A549 (cell line): ENCODE data around the gene SNTN. TPM values are rescaled to one million over a fixed set of nuclear protein-coding genes. Genes with fewer than 3 reads are reported as not detected.

Experiments used
- ATAC-seq, 2 experiments: fragments of 200-7000 bp in 1 of 2; fragments of >200 bp in 1 of 2; cut with Nextera tagmentation in 1 of 2; cut with Tn5 transposase in 1 of 2; 3 replicates each; pipeline versions ENCODE4 v1.8.0 to v1.9.1; 2018 to 2020; ENCODE audit warnings: mild to moderate bottlenecking in 1 of 2, moderate library complexity in 1 of 2
- CTCF ChIA-PET: fragments of 300-600 bp; sonication (Branson Sonifier 250); formaldehyde crosslinking; extraction: SDS; loops from one replicate; lab custom pipeline; 2021; ENCODE audit warnings: antibody characterized with exemption, inconsistent platforms; lab: Yijun Ruan, JAX
- POLR2A ChIA-PET: fragments of 350-600 bp; formaldehyde crosslinking; extraction: SDS; loops from one replicate; lab custom pipeline; 2021; ENCODE audit warnings: antibody characterized with exemption, inconsistent platforms; lab: Yijun Ruan, JAX
- DNase-seq, 2 experiments: peaks; one replicate each; pipeline versions ENCODE4 v3.0.0 to v3.0.0-alpha.2; 2011 to 2016; ENCODE audit warnings: low read depth in 1 of 2, low spot score in 1 of 2
- FAIRE-seq: peaks from 2 replicates; lab custom pipeline; 2011; peaks lifted over from hg19 to GRCh38; lab: Jason Lieb, UNC
- H3K27ac ChIP-seq, 2 experiments: fragments of >200 bp; sonication (Bioruptor Twin); formaldehyde crosslinking; 3 replicates each; pipeline ENCODE4 v1.5.1; 2016 to 2017
- H3K4me1 ChIP-seq: fragments of >200 bp; sonication (Bioruptor Twin); formaldehyde crosslinking; 3 replicates; pipeline ENCODE4 v1.6.1; 2016
- H3K4me2 ChIP-seq: fragments of >200 bp; sonication (Bioruptor Twin); formaldehyde crosslinking; 3 replicates; pipeline ENCODE4 v1.6.1; 2016
- H3K4me3 ChIP-seq: fragments of >200 bp; sonication (Bioruptor Twin); formaldehyde crosslinking; 3 replicates; pipeline ENCODE4 v1.5.1; 2016
- H3K9me3 ChIP-seq: fragments of >200 bp; sonication (Bioruptor Twin); formaldehyde crosslinking; 3 replicates; pipeline ENCODE4 v1.6.1; 2016
- CBX2 ChIP-seq: fragments of 200-600 bp; sonication (generic); IDR thresholded peaks from 2 replicates; pipeline ENCODE4 v1.6.1; 2016; ENCODE audit warnings: low read depth, mild to moderate bottlenecking, borderline replicate concordance
- CBX8 ChIP-seq: fragments of 200-600 bp; sonication (generic); IDR thresholded peaks from 2 replicates; pipeline ENCODE4 v1.6.1; 2016
- CEBPB ChIP-seq, 2 experiments: fragments of >200 bp in 1 of 2; sonication (Bioruptor Twin) in 1 of 2; formaldehyde crosslinking in 1 of 2; IDR thresholded peaks; 2 replicates each; pipeline ENCODE4 v1.6.1; 2012 to 2016
- CHD2 ChIP-seq: fragments of 150-350 bp; IDR thresholded peaks from 2 replicates; pipeline ENCODE4 v1.6.1; 2014; ENCODE audit warnings: low read length; ENCODE audit not compliant: partially characterized antibody
- CHD4 ChIP-seq: fragments of 200-600 bp; sonication (generic); IDR thresholded peaks from 2 replicates; pipeline ENCODE4 v1.6.1; 2016; ENCODE audit warnings: antibody characterized with exemption, mild to moderate bottlenecking, borderline replicate concordance
- EHF ChIP-seq: fragments of 250-450 bp; sonication (Bioruptor Pico); IDR thresholded peaks from 2 replicates; pipeline ENCODE4 v1.5.0; 2020; ENCODE audit warnings: mild to moderate bottlenecking
- FOSB ChIP-seq: fragments of 250-450 bp; sonication (Bioruptor Pico); IDR thresholded peaks from 2 replicates; pipeline ENCODE4 v1.5.0; 2020; ENCODE audit warnings: mild to moderate bottlenecking, moderate library complexity
- FOSL2 ChIP-seq, 2 experiments: fragments of 450-650 bp in 1 of 2; fragments of >200 bp in 1 of 2; sonication (Bioruptor Twin) in 1 of 2; formaldehyde crosslinking; IDR thresholded peaks; 2 replicates each; pipeline versions ENCODE4 v1.5.0 to v1.6.1; 2016 to 2020; ENCODE audit warnings: mild to moderate bottlenecking in 1 of 2, moderate library complexity in 1 of 2
- GATA3 ChIP-seq: IDR thresholded peaks from 2 replicates; pipeline ENCODE4 v1.6.1; 2012; ENCODE audit warnings: borderline replicate concordance
- HDAC2 ChIP-seq: fragments of 200-600 bp; sonication (generic); IDR thresholded peaks from 2 replicates; pipeline ENCODE4 v1.6.1; 2016
- KDM1A ChIP-seq: fragments of 200-600 bp; sonication (generic); IDR thresholded peaks from 2 replicates; pipeline ENCODE4 v1.6.1; 2016; ENCODE audit warnings: low read depth, mild to moderate bottlenecking
- NFE2L2 ChIP-seq: fragments of 150-350 bp; conservative IDR thresholded peaks from 2 replicates; pipeline ENCODE4 v1.6.1; 2014; ENCODE audit warnings: low read length
- NPAS2 ChIP-seq: fragments of 250-450 bp; sonication (Bioruptor Pico); IDR thresholded peaks from 2 replicates; pipeline ENCODE4 v1.8.0; 2022; ENCODE audit warnings: mild to moderate bottlenecking, moderate library complexity, borderline replicate concordance
- PHF8 ChIP-seq: fragments of 200-600 bp; sonication (generic); IDR thresholded peaks from 2 replicates; pipeline ENCODE4 v1.6.1; 2016; ENCODE audit warnings: low read depth, mild to moderate bottlenecking, antibody characterized with exemption, moderate library complexity, borderline replicate concordance
- POLR2AphosphoS2 ChIP-seq: conservative IDR thresholded peaks from 2 replicates; pipeline ENCODE4 v1.6.1; 2012; ENCODE audit warnings: low read length, improper control_type of control experiment, inconsistent platforms
- RARB ChIP-seq: fragments of 250-450 bp; sonication (Bioruptor Pico); IDR thresholded peaks from 2 replicates; pipeline ENCODE4 v1.8.0; 2021; ENCODE audit warnings: mild to moderate bottlenecking, moderate library complexity
- RCOR1 ChIP-seq: fragments of 150-350 bp; IDR thresholded peaks from 2 replicates; pipeline ENCODE4 v1.6.1; 2014; ENCODE audit warnings: antibody characterized with exemption, low read length, low read depth
- RNF2 ChIP-seq: fragments of 200-600 bp; sonication (generic); IDR thresholded peaks from 2 replicates; pipeline ENCODE4 v1.6.1; 2016; ENCODE audit warnings: low read depth, mild to moderate bottlenecking, antibody characterized with exemption, moderate library complexity, borderline replicate concordance
- SMC3 ChIP-seq: fragments of >200 bp; sonication (Bioruptor Twin); formaldehyde crosslinking; IDR thresholded peaks from 3 replicates; pipeline ENCODE4 v1.6.1; 2018; ENCODE audit warnings: inconsistent platforms
- TP53 ChIP-seq: fragments of 250-450 bp; sonication (Bioruptor Pico); IDR thresholded peaks from 2 replicates; pipeline ENCODE4 v1.5.0; 2021; ENCODE audit warnings: mild to moderate bottlenecking, moderate library complexity
- ZFP36 ChIP-seq: fragments of 450-650 bp; IDR thresholded peaks from 2 replicates; pipeline ENCODE4 v1.6.1; 2014; ENCODE audit warnings: borderline replicate concordance; ENCODE audit not compliant: partially characterized antibody
- WGBS: methylation state at CpG from one replicate; pipeline ENCODE4 v1.1.6; 2017; ENCODE audit errors: missing lambda C conversion rate; 5-methylcytosine and 5-hydroxymethylcytosine counted together
- polyA plus RNA-seq, 4 experiments: library from polyadenylated mRNA; depleted of rRNA in 3 of 4; stranded (reverse); fragments of >200 nt; fragmentation: RNase III in 1 of 4; extraction: RNeasy Plus Mini Kit Qiagen cat#74134 plus additional on column Dnase treatment in 1 of 4; gene quantifications; 2 replicates in 3 of 4; 3 replicates in 1 of 4; pipeline ENCODE4 v1.2.3, GENCODE V29; 2011 to 2017
- TF ChIP-seq, protein P1 (sequence below): IDR thresholded peaks from 2 replicates; pipeline ENCODE4 v1.6.1; 2012
- TF ChIP-seq, protein P2 (sequence below): fragments of 250-450 bp; sonication (Bioruptor Pico); IDR thresholded peaks from 2 replicates; pipeline ENCODE4 v1.5.0; 2021; ENCODE audit warnings: mild to moderate bottlenecking, moderate library complexity, borderline replicate concordance
- TF ChIP-seq, protein P3 (sequence below): fragments of 150-350 bp; IDR thresholded peaks from 2 replicates; pipeline ENCODE4 v1.6.1; 2014; ENCODE audit warnings: low read depth, mild to moderate bottlenecking, low read length
- TF ChIP-seq, protein P4 (sequence below): fragments of >200 bp; sonication (Bioruptor Twin); formaldehyde crosslinking; IDR thresholded peaks from 3 replicates; pipeline ENCODE4 v1.5.1; 2016
- TF ChIP-seq, protein P5 (sequence below): IDR thresholded peaks from 2 replicates; pipeline ENCODE4 v1.6.1; 2012; ENCODE audit warnings: low read depth, borderline replicate concordance
- TF ChIP-seq, protein P6 (sequence below): fragments of 200-600 bp; sonication (generic); IDR thresholded peaks from 2 replicates; pipeline ENCODE4 v1.6.1; 2016; ENCODE audit warnings: antibody characterized with exemption, mild to moderate bottlenecking, moderate library complexity

The SNTN gene
- polyA plus RNA-seq, 2 of the 4 experiments (the other 2 are of a cell fraction): not detected

DNA sequence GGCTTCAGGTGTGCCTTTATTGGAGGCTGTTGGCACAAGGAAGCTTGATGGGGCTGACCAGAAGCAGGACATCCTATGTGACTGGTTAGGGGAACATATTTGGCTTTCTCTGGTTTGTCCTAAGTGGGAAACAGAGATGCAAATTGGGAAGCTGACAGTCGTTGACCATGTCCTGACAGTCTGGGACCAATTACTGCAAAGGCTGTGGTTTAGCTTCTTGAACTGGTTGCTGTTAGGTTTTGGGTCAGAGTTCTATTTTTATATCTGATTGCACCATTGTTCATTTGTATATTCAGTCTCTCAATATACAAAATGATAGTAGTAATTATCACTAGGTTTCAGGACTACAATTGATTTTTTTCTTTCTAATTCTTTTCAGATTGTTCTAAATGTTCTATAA lies 36.8 kb downstream of the SNTN start (continued):
- TF ChIP-seq, protein P1, sequence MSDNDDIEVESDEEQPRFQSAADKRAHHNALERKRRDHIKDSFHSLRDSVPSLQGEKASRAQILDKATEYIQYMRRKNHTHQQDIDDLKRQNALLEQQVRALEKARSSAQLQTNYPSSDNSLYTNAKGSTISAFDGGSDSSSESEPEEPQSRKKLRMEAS: no peak
- TF ChIP-seq CBX8: no peak

DNA sequence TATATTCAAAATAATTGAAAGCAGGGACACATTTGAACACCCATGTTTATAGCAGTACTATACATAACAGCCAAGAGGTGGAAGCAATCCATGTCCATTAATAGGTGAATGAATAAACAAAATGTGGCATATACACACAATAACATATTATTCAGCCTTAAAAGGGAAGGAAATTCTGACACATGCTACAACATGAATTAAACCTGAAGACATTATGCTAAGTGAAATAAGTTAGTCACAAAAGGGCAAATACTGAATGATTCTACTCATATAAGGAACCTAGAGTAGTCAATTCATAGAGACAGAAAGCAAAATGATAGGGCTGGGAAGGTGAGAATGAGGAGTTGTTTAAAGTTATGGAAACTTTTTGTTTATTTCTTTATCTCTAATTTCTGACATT lies 40.9 kb downstream of the SNTN start:
- FAIRE-seq: no peak
- ATAC-seq: no peak
- CTCF ChIA-PET: no interaction called here
- DNase-seq: no peak
- POLR2A ChIA-PET: no interaction called here
- H3K4me1 ChIP-seq: no peaks in the 10 kb centered on the region
- H3K9me3 ChIP-seq: no peaks in the 10 kb centered on the region
- H3K4me3 ChIP-seq: no peak overlapping the region
- no peak overlapping the region for H3K4me2 ChIP-seq
- TF ChIP-seq FOSB: no peak
- no peak for TF ChIP-seq ZFP36
- TF ChIP-seq CHD2: no peak
- TF ChIP-seq POLR2AphosphoS2: no peak
- TF ChIP-seq FOSL2 (IDR thresholded peaks at IDR 0.05): no peak
- TF ChIP-seq FOSL2 (CRISPR knock-in tag; IDR thresholded peaks at IDR 0.05): no peak
- TF ChIP-seq, protein P2, sequence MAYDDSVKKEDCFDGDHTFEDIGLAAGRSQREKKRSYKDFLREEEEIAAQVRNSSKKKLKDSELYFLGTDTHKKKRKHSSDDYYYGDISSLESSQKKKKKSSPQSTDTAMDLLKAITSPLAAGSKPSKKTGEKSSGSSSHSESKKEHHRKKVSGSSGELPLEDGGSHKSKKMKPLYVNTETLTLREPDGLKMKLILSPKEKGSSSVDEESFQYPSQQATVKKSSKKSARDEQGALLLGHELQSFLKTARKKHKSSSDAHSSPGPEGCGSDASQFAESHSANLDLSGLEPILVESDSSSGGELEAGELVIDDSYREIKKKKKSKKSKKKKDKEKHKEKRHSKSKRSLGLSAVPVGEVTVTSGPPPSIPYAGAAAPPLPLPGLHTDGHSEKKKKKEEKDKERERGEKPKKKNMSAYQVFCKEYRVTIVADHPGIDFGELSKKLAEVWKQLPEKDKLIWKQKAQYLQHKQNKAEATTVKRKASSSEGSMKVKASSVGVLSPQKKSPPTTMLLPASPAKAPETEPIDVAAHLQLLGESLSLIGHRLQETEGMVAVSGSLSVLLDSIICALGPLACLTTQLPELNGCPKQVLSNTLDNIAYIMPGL (CRISPR knock-in tag): no peak
- no peak for TF ChIP-seq EHF (CRISPR knock-in tag)
- TF ChIP-seq RCOR1: no peak
- TF ChIP-seq NFE2L2: no peak
- TF ChIP-seq HDAC2: no peak
- TF ChIP-seq SMC3: no peak
- TF ChIP-seq, protein P3, sequence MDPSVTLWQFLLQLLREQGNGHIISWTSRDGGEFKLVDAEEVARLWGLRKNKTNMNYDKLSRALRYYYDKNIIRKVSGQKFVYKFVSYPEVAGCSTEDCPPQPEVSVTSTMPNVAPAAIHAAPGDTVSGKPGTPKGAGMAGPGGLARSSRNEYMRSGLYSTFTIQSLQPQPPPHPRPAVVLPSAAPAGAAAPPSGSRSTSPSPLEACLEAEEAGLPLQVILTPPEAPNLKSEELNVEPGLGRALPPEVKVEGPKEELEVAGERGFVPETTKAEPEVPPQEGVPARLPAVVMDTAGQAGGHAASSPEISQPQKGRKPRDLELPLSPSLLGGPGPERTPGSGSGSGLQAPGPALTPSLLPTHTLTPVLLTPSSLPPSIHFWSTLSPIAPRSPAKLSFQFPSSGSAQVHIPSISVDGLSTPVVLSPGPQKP: no peak
- TF ChIP-seq NPAS2 (CRISPR knock-in tag): no peak
- TF ChIP-seq, protein P4, sequence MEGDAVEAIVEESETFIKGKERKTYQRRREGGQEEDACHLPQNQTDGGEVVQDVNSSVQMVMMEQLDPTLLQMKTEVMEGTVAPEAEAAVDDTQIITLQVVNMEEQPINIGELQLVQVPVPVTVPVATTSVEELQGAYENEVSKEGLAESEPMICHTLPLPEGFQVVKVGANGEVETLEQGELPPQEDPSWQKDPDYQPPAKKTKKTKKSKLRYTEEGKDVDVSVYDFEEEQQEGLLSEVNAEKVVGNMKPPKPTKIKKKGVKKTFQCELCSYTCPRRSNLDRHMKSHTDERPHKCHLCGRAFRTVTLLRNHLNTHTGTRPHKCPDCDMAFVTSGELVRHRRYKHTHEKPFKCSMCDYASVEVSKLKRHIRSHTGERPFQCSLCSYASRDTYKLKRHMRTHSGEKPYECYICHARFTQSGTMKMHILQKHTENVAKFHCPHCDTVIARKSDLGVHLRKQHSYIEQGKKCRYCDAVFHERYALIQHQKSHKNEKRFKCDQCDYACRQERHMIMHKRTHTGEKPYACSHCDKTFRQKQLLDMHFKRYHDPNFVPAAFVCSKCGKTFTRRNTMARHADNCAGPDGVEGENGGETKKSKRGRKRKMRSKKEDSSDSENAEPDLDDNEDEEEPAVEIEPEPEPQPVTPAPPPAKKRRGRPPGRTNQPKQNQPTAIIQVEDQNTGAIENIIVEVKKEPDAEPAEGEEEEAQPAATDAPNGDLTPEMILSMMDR: no peak
- H3K27ac ChIP-seq: no peak overlapping the region

DNA sequence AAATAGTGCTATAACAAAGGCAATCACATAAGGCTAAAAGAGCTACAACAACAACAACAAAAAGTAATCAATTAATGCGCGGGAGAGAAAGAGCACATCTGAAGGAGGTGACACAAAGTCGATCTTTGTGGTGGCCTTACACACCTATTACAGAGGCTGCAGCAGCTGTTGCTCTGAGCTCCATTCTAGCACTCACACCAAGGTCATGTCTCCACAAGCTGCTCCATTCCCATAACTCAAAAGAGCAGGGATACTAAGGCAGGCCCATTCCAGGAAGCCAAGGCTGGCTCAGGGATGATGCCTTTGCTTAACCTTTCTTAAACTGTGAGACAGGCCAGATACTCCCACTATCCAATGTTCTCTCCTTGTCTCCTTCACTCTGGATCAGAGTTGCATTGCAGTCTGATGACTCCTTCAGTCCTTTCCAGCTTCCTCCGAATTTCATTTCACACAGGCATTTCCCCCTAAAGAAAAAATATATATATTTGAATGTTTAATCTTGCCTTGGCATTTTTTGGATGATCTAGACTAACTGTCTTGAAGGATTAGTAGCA lies 52.7 kb downstream of the SNTN start:
- no peak for FAIRE-seq
- no peaks in the 10 kb centered on the region for H3K9me3 ChIP-seq
- H3K4me3 ChIP-seq: no peak overlapping the region
- CTCF ChIA-PET: no interaction called here
- ATAC-seq: no peak
- no peak overlapping the region for H3K4me2 ChIP-seq
- H3K27ac ChIP-seq: no peak overlapping the region
- DNase-seq: no peak
- 39% methylated on average over 4 of the region's 4 CpGs for WGBS
- POLR2A ChIA-PET: no interaction called here
- no peaks in the 10 kb centered on the region for H3K4me1 ChIP-seq
- TF ChIP-seq FOSB (no peak), CBX2 (no peak), PHF8 (no peak), TP53 (CRISPR knock-in tag) (no peak), NFE2L2 (no peak), CEBPB (IDR thresholded peaks at IDR 0.05) (no peak), KDM1A (no peak), RARB (CRISPR knock-in tag) (no peak), GATA3 (no peak), RNF2 (no peak), CHD4 (no peak)
- TF ChIP-seq, protein P5, sequence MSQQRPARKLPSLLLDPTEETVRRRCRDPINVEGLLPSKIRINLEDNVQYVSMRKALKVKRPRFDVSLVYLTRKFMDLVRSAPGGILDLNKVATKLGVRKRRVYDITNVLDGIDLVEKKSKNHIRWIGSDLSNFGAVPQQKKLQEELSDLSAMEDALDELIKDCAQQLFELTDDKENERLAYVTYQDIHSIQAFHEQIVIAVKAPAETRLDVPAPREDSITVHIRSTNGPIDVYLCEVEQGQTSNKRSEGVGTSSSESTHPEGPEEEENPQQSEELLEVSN: no peak
- TF ChIP-seq, protein P6, sequence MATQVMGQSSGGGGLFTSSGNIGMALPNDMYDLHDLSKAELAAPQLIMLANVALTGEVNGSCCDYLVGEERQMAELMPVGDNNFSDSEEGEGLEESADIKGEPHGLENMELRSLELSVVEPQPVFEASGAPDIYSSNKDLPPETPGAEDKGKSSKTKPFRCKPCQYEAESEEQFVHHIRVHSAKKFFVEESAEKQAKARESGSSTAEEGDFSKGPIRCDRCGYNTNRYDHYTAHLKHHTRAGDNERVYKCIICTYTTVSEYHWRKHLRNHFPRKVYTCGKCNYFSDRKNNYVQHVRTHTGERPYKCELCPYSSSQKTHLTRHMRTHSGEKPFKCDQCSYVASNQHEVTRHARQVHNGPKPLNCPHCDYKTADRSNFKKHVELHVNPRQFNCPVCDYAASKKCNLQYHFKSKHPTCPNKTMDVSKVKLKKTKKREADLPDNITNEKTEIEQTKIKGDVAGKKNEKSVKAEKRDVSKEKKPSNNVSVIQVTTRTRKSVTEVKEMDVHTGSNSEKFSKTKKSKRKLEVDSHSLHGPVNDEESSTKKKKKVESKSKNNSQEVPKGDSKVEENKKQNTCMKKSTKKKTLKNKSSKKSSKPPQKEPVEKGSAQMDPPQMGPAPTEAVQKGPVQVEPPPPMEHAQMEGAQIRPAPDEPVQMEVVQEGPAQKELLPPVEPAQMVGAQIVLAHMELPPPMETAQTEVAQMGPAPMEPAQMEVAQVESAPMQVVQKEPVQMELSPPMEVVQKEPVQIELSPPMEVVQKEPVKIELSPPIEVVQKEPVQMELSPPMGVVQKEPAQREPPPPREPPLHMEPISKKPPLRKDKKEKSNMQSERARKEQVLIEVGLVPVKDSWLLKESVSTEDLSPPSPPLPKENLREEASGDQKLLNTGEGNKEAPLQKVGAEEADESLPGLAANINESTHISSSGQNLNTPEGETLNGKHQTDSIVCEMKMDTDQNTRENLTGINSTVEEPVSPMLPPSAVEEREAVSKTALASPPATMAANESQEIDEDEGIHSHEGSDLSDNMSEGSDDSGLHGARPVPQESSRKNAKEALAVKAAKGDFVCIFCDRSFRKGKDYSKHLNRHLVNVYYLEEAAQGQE: no peak
